Fibroblast of mammary gland (primary cell): ENCODE measurements around the gene PSMB4.

Experiments
- DNase-seq: peaks from one replicate; pipeline ENCODE4 v3.0.0-alpha.2; 2010; ENCODE audit warnings: low read depth
- H3K4me3 ChIP-seq: 2 replicates; pipeline ENCODE4 v1.5.1; 2011; ENCODE audit warnings: low read depth, mild to moderate bottlenecking, low read length, moderate library complexity; ENCODE audit not compliant: control insufficient read depth
- TF ChIP-seq, protein P1 (sequence below): conservative IDR thresholded peaks from 2 replicates; pipeline ENCODE4 v1.5.1; 2011; ENCODE audit warnings: low read depth, low read length, inconsistent platforms; ENCODE audit not compliant: control insufficient read depth, insufficient read depth

The PSMB4 gene

DNA sequence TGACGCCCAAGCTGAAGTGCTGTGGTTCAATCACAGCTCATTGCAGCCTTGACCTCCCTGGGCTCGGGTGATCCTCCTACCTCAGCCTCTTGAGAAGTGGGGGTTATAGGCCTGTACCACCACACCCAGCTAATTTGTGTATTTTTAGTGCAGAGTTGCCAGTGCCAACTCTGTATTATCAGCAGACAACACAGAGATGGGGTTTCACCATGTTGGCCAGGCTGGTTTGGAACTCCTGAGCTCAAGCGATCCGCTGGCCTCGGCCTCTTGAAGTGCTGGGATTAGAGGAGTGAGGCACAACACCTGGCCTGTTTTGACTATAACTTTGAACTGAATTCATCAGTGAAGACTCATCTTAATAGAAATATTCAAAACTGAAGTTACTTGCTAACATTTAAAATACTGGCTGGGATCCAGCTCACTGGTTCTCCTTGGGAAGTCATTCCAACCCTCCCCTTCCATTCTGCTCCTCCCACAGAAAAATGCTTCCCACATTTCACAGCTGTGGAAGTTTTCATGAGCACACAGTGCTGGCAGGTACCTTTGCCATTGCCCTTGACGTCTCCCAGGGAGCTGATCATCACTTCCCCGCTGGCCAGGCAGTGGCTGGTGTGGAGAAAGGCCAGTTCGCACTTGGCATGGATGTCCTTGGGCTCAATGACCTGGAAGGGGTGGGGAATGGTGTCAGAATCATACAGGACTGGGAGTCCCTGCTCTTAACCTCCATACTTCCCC is 31.5 kb upstream of the PSMB4 start:
- no peak overlapping the region for H3K4me3 ChIP-seq
- TF ChIP-seq, protein P1, sequence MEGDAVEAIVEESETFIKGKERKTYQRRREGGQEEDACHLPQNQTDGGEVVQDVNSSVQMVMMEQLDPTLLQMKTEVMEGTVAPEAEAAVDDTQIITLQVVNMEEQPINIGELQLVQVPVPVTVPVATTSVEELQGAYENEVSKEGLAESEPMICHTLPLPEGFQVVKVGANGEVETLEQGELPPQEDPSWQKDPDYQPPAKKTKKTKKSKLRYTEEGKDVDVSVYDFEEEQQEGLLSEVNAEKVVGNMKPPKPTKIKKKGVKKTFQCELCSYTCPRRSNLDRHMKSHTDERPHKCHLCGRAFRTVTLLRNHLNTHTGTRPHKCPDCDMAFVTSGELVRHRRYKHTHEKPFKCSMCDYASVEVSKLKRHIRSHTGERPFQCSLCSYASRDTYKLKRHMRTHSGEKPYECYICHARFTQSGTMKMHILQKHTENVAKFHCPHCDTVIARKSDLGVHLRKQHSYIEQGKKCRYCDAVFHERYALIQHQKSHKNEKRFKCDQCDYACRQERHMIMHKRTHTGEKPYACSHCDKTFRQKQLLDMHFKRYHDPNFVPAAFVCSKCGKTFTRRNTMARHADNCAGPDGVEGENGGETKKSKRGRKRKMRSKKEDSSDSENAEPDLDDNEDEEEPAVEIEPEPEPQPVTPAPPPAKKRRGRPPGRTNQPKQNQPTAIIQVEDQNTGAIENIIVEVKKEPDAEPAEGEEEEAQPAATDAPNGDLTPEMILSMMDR, result no peak
- no peak for DNase-seq

DNA sequence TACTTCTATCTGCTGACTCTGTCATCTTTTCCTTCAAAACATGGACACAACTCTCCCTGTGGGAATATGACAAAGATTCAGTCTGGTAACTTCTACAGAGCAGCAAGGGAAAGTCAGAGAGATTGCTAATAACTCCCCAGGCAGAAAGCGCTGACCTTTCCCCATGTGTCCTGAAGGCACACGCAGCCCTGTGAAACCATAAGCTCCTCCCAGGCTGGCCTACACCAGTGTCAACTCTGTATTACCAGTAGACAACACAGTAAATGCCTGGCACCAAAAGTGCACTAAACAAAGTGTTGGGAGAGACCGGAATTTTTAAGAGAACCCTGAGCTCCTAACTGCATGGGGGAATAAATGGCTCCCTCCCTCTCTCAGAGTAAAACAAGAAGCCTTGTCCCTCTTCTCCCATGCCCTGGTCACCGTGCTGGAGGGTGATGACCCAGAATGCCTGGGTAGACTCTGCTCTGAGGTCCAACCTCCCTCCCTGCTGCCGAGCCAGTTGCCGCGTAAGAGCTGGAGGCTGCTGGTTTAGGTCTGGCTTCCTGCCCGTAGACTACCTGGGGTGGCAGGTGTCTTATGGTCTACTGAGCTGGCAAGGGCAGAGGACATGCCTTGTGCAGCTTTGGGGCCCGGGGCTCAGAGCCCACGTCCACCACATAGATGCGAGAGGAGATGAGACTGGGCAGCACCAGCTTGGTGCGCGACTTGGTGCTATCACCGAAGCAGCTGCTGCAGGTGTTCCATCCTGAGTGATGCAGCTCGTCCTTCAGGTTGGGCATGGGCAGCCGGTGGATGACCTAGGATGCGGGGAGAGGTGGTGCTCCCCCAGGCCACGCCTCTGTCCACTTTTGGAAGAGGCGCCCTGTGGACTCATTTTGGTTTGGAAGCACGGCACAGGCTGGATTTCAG is 30.7 kb upstream of the PSMB4 start:
- DNase-seq, result no peak
- no peak overlapping the region for H3K4me3 ChIP-seq
- TF ChIP-seq, protein P1, result no peak

DNA sequence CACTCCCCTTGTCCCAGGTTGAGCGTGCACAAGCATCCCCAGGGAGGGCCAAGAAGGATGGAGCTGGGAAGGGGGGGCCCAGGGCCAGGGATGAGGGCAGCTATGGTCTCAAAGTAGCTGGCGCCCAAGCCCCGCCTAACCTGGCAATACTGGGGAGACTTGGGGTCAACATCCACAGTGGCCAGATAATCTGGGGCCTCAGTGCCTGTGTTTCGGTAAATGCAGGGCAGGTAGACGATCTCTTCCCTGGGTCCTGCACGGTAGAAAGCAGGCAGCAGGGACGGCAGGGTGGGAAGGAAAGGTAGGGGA is 30.1 kb upstream of the PSMB4 start:
- H3K4me3 ChIP-seq, result no peak overlapping the region
- TF ChIP-seq, protein P1, result no peak
- DNase-seq, result no peak

DNA sequence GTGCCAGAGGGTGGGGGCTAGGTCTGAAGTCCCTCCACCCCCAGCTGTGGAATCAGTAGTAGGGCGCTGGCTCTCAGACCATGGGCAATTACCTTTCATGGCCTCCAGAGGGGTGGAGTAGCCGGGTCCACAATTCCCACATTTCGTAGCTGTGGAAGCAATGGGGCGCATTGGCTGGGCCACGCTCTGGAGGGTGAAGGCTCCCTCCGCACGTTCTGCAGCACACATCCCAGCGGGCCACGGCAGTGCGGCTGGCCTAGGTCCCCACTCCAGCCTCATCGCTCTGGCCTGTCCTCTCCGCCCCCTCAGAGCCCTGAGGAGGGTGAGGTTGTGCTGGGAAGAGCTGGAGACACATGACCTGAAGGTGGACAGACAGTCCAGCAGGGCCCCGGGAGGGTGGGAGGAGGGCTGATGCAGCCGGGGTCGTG is 29.7 kb upstream of the PSMB4 start:
- TF ChIP-seq, protein P1, result no peak
- no peak overlapping the region for H3K4me3 ChIP-seq
- no peak for DNase-seq

GRCh38 chr1:151370211-151370911 is 29.0 kb upstream of the PSMB4 start:
- TF ChIP-seq, protein P1, result no peak
- no peak for DNase-seq
- H3K4me3 ChIP-seq, result no peak overlapping the region

DNA sequence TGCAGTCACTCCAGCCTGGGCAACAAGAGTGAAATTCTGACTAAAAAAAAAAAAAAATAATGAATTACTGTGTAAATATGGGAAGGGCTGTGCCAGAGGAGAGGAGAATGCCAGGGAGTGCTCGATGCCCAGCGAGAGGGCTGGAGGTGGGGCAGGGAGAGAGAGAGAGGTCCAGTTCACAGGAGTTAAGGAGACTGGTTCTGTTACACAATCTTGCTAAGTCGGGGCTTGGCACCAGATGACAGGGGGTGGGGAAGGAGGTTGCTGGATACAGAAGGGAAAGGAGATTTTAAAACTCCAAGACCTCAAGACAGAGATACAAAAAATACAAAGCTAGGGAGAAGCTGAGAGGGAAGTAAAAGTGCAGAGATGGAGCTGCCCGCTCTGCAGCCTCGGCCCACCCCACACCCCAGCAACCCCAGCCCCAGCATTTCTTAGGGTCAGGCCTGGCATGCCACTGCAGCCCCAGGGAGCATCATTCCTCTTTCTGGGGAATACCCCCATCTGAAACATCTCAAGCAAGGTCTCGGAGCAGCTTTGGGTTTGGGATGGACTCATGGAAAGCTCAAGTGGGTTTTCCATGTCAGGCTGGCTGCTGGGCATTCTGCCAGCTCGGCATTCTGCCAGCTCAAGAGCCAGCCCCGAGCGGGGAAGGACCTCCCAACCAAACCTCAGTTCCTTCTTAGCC is 27.9 kb upstream of the PSMB4 start:
- TF ChIP-seq, protein P1, result no peak
- peak; percentile 49 for DNase-seq

More for the DNA sequence above, 27.9 kb upstream of the PSMB4 start:
- H3K4me3 ChIP-seq, result no peak overlapping the region
